IMR-90 (cell line): ENCODE measurements around the gene ADH6. TPM values are rescaled to one million over a fixed set of nuclear protein-coding genes. Genes with fewer than 3 reads are reported as not detected.
A peak's percentile ranks its signal among the peaks of the same experiment; 100 is the strongest.

Experiments
- ATAC-seq: fragments of 200-7000 bp; cut with Tn5 transposase; 2 replicates; pipeline ENCODE4 v1.9.1; 2020; ENCODE audit warnings: low read depth, mild to moderate bottlenecking, moderate library complexity
- BruUV-seq: library from RNA; stranded (reverse); fragments of 400-500 nt; replicated peaks from 2 replicates; lab custom pipeline; 2021; lab: Mats Ljungman, UMichigan
- CTCF ChIA-PET: fragments of 300-600 bp; formaldehyde crosslinking; extraction: SDS; loops from one replicate; lab custom pipeline; 2021; ENCODE audit warnings: antibody characterized with exemption; lab: Yijun Ruan, JAX
- POLR2A ChIA-PET: fragments of 300-600 bp; sonication (Branson Sonifier 250); formaldehyde crosslinking; loops from one replicate; lab custom pipeline; 2022; ENCODE audit warnings: antibody characterized with exemption; ENCODE audit not compliant: unreplicated experiment; lab: Charles Lee
- DNase-seq: peaks from one replicate; pipeline ENCODE4 v3.0.0; 2013
- H2AFZ ChIP-seq: replicated peaks from 2 replicates; pipeline ENCODE3; 2013; ENCODE audit warnings: low read length, mild to moderate bottlenecking; ENCODE audit not compliant: poor library complexity
- H2AK5ac ChIP-seq: 2 replicates; pipeline ENCODE4 v1.6.1; 2013; ENCODE audit warnings: low read depth, low read length, inconsistent platforms
- H2AK9ac ChIP-seq: replicated peaks from 2 replicates; pipeline ENCODE3; 2013; ENCODE audit warnings: mild to moderate bottlenecking, low read depth, low read length, moderate library complexity; ENCODE audit not compliant: poor library complexity
- H2BK120ac ChIP-seq: 2 replicates; pipeline ENCODE4 v1.6.1; 2013; ENCODE audit warnings: low read depth, low read length, inconsistent platforms
- H2BK15ac ChIP-seq: 3 replicates; pipeline ENCODE4 v1.6.1; 2013; ENCODE audit warnings: low read depth, low read length, inconsistent platforms
- H2BK20ac ChIP-seq: 2 replicates; pipeline ENCODE4 v1.6.1; 2013; ENCODE audit warnings: low read depth, mild to moderate bottlenecking, inconsistent platforms, low read length, moderate library complexity
- H2BK5ac ChIP-seq: 2 replicates; pipeline ENCODE4 v1.6.1; 2013; ENCODE audit warnings: mild to moderate bottlenecking, low read depth, low read length, inconsistent platforms; ENCODE audit not compliant: poor library complexity, severe bottlenecking
- H3K14ac ChIP-seq: replicated peaks from 2 replicates; pipeline ENCODE4 v1.6.1; 2013; ENCODE audit warnings: low read depth, low read length, inconsistent platforms
- H3K18ac ChIP-seq: 2 replicates; pipeline ENCODE4 v1.6.1; 2013; ENCODE audit warnings: low read depth, low read length, control low read depth
- H3K23ac ChIP-seq: 2 replicates; pipeline ENCODE4 v1.6.1; 2013; ENCODE audit warnings: low read depth, low read length, inconsistent platforms
- H3K27ac ChIP-seq: 2 replicates; pipeline ENCODE4 v1.5.1; 2013; ENCODE audit warnings: mild to moderate bottlenecking, control low read depth, low read length; ENCODE audit not compliant: insufficient read depth
- H3K27me3 ChIP-seq: 2 replicates; pipeline ENCODE4 v1.6.1; 2013; ENCODE audit warnings: low read length; ENCODE audit not compliant: control insufficient read depth, insufficient read depth
- H3K36me3 ChIP-seq: 2 replicates; pipeline ENCODE4 v1.6.1; 2013; ENCODE audit warnings: low read length, mixed read lengths; ENCODE audit not compliant: control insufficient read depth, insufficient read depth
- H3K4ac ChIP-seq: 2 replicates; pipeline ENCODE4 v1.6.1; 2013; ENCODE audit warnings: low read depth, low read length, inconsistent platforms
- H3K4me1 ChIP-seq: 2 replicates; pipeline ENCODE4 v1.6.1; 2013; ENCODE audit warnings: low read length, mixed read lengths; ENCODE audit not compliant: control insufficient read depth, insufficient read depth
- H3K4me2 ChIP-seq: 2 replicates; pipeline ENCODE4 v1.6.1; 2013; ENCODE audit warnings: low read depth, mild to moderate bottlenecking, control low read depth, low read length, moderate library complexity
- H3K4me3 ChIP-seq: 2 replicates; pipeline ENCODE4 v1.5.1; 2013; ENCODE audit warnings: low read depth, mild to moderate bottlenecking, control low read depth, low read length, moderate library complexity; ENCODE audit not compliant: insufficient read depth
- H3K56ac ChIP-seq: 2 replicates; pipeline ENCODE4 v1.6.1; 2013; ENCODE audit warnings: low read length, inconsistent platforms; ENCODE audit not compliant: insufficient read depth; ENCODE audit errors: extremely low read depth
- H3K79me1 ChIP-seq, 2 experiments: 2 replicates each; pipeline ENCODE4 v1.6.1; 2013; ENCODE audit warnings: low read length in 2 of 2, inconsistent platforms in 1 of 2, low read depth in 1 of 2
- H3K9ac ChIP-seq: 2 replicates; pipeline ENCODE4 v1.6.1; 2013; ENCODE audit warnings: low read depth, low read length, control low read depth
- H3K9me1 ChIP-seq: 2 replicates; pipeline ENCODE4 v1.6.1; 2013; ENCODE audit warnings: low read length, inconsistent platforms; ENCODE audit not compliant: insufficient read depth
- H3K9me3 ChIP-seq: 2 replicates; pipeline ENCODE4 v1.6.1; 2013; ENCODE audit warnings: low read length; ENCODE audit not compliant: control insufficient read depth, insufficient read depth
- H4K20me1 ChIP-seq: 2 replicates; pipeline ENCODE4 v1.6.1; 2013; ENCODE audit warnings: low read length, inconsistent platforms; ENCODE audit not compliant: insufficient read depth
- H4K5ac ChIP-seq: 2 replicates; pipeline ENCODE4 v1.6.1; 2013; ENCODE audit warnings: mild to moderate bottlenecking, low read depth, low read length, control low read depth
- H4K8ac ChIP-seq, 2 experiments: 2 replicates each; pipeline ENCODE4 v1.6.1; 2013; ENCODE audit warnings: low read depth in 2 of 2, low read length in 2 of 2, control low read depth in 1 of 2, inconsistent platforms in 1 of 2
- H4K91ac ChIP-seq: 2 replicates; pipeline ENCODE4 v1.6.1; 2013; ENCODE audit warnings: low read depth, low read length, inconsistent platforms; ENCODE audit not compliant: insufficient read depth
- CEBPB ChIP-seq: IDR thresholded peaks from 2 replicates; pipeline ENCODE4 v1.6.1; 2012; ENCODE audit warnings: low read depth, low read length, improper control_type of control experiment
- RFX5 ChIP-seq: IDR thresholded peaks from 2 replicates; pipeline ENCODE4 v1.8.0; 2012; ENCODE audit warnings: low read depth, mild to moderate bottlenecking, low read length, moderate library complexity
- WGBS, 2 experiments: methylation state at CpG; one replicate each; pipeline versions ENCODE4 v1.1.5 to v1.1.7; 2013; ENCODE audit warnings: missing lambda C conversion rate in 2 of 2; ENCODE audit not compliant: insufficient read length in 1 of 2; ENCODE audit errors: extremely low coverage in 2 of 2; 5-methylcytosine and 5-hydroxymethylcytosine counted together
- dilution Hi-C: fragments of 300-500 bp; cut with HindIII; formaldehyde crosslinking; loops from one replicate; pipeline ENCODE4 v1.14.3; 2018; ENCODE audit warnings: low sequenced_read_pairs; ENCODE audit not compliant: unreplicated experiment
- in situ Hi-C: fragments of 300-500 bp; cut with MboI; formaldehyde crosslinking; loops from 3 replicates; pipeline ENCODE4 v1.14.3; 2019; ENCODE audit warnings: low sequenced_read_pairs, inconsistent platforms, mixed read lengths
- intact Hi-C: fragments of 100-400 bp; cut with micrococcal nuclease; formaldehyde crosslinking; loops from 2 replicates; pipeline ENCODE4 v1.10.0; 2022
- polyA plus RNA-seq, 3 experiments: library from polyadenylated mRNA; depleted of rRNA; stranded (reverse); fragments of >200 nt; gene quantifications; 2 replicates each; pipeline ENCODE4 v1.2.3, GENCODE V29; 2012; ENCODE audit warnings: low replicate concordance in 1 of 3
- total RNA-seq: library from RNA; depleted of rRNA; stranded (reverse); fragments of >200 nt; gene quantifications from 2 replicates; pipeline ENCODE4 v1.2.3, GENCODE V29; 2012

The ADH6 gene
- total and polyA plus RNA-seq, 2 of the 4 experiments (the other 2 are of a cell fraction), result not detected

- no peak overlapping the region for H2BK20ac ChIP-seq
- no peak overlapping the region for H2AK9ac ChIP-seq
- H3K4me2 ChIP-seq, result peak overlapping the region; percentile 78
- ChIA-PET POLR2A (no interaction called here), CTCF (interaction anchor here (1.1 kb wide), 1 partner anchor 22 kb away, joined by 3 read pairs; no protein-coding TSS in a partner anchor)
- no TSS peak for BruUV-seq
- TF ChIP-seq RFX5 (no peak), CEBPB (peak; percentile 86)
- H3K79me1 ChIP-seq, result no peaks in the 10 kb centered on the region
- H2BK5ac ChIP-seq, result no peak overlapping the region
- H4K91ac ChIP-seq, result no peak overlapping the region
- no peak overlapping the region for H3K56ac ChIP-seq
- H3K9me3 ChIP-seq, result no peaks in the 10 kb centered on the region
- H3K9me1 ChIP-seq, result peaks cover 9% of the 10 kb centered on the region; the same call in 1 of the 2 replicates
- no peak overlapping the region for H3K4me3 ChIP-seq
- peak; percentile 78 for ATAC-seq
- H3K14ac ChIP-seq, result peak overlapping the region; percentile 6; the same call in 1 of the 2 replicates
- H3K18ac ChIP-seq, result peak overlapping the region; percentile 64; the same call in 1 of the 2 replicates
- peak; percentile 83 for DNase-seq
- H2AFZ ChIP-seq, result peak overlapping the region; percentile 68
- no peak overlapping the region for H2AK5ac ChIP-seq
- no peak overlapping the region for H4K8ac ChIP-seq
- no peaks in the 10 kb centered on the region for H4K20me1 ChIP-seq
- H2BK120ac ChIP-seq, result no peak overlapping the region
- intact Hi-C loops (no loop called here), in situ Hi-C loops (no loop called here), dilution Hi-C loops (no loop called here)
- H3K36me3 ChIP-seq, result no peaks in the 10 kb centered on the region
- no peak overlapping the region; the same call in 1 of the 2 replicates for H3K27ac ChIP-seq
- peak overlapping the region; percentile 39; the same call in 1 of the 2 replicates for H3K23ac ChIP-seq
- no peak overlapping the region for H4K5ac ChIP-seq
- no peak overlapping the region; the same call in 2 of the 3 replicates for H2BK15ac ChIP-seq
- peaks cover 6% of the 10 kb centered on the region for H3K4me1 ChIP-seq
- no peaks in the 10 kb centered on the region for H3K27me3 ChIP-seq
- H3K9ac ChIP-seq, result no peak overlapping the region
- no peak overlapping the region; the same call in 1 of the 2 replicates for H3K4ac ChIP-seq
- WGBS, 2 experiments, result 33% methylated on average over 1 of the region's 2 CpGs; no CpG with 5 or more reads in 1 of the 2 experiments
Observed at GRCh38 chr4:99180382-99181070, 38.5 kb downstream of the ADH6 start.
